Progenitor cell of endocrine pancreas (in vitro differentiated cells): Measurements from ENCODE around the gene TCF15. TPM values are rescaled to one million over a fixed set of nuclear protein-coding genes. Genes with fewer than 3 reads are reported as not detected.

Experiments used
- DNase-seq: peaks from one replicate; pipeline ENCODE4 v3.0.0; 2021; ENCODE audit warnings: low spot score; ENCODE audit not compliant: unreplicated experiment
- H3K27ac Mint-ChIP-seq: 2 replicates; pipeline ENCODE4 v1.8.0; 2021; ENCODE audit warnings: mild to moderate bottlenecking, moderate library complexity, mixed read lengths
- H3K27me3 Mint-ChIP-seq: 2 replicates; pipeline ENCODE4 v1.8.0; 2021; ENCODE audit warnings: mixed read lengths
- H3K36me3 Mint-ChIP-seq: 2 replicates; pipeline ENCODE4 v1.8.0; 2022; ENCODE audit warnings: mixed read lengths; ENCODE audit not compliant: insufficient read depth
- H3K4me1 Mint-ChIP-seq: 2 replicates; pipeline ENCODE4 v1.8.0; 2021; ENCODE audit warnings: low read depth, mixed read lengths
- H3K4me3 Mint-ChIP-seq: 2 replicates; pipeline ENCODE4 v1.8.0; 2021; ENCODE audit warnings: low read depth, mild to moderate bottlenecking, moderate library complexity, mixed read lengths
- H3K9me3 Mint-ChIP-seq: 2 replicates; pipeline ENCODE4 v1.8.0; 2021; ENCODE audit warnings: low read depth, mixed read lengths
- CTCF ChIP-seq: fragments of 200-600 bp; sonication (generic); IDR thresholded peaks from one replicate; pipeline ENCODE4 v1.5.0; 2021; ENCODE audit warnings: antibody characterized with exemption, mild to moderate bottlenecking; ENCODE audit not compliant: unreplicated experiment
- total RNA-seq: library from RNA; stranded (reverse); gene quantifications from 2 replicates; pipeline ENCODE4 v1.2.1, GENCODE V29; 2021

TCF15 gene
- total RNA-seq, 1 donor from 2014 or later = not detected

DNA sequence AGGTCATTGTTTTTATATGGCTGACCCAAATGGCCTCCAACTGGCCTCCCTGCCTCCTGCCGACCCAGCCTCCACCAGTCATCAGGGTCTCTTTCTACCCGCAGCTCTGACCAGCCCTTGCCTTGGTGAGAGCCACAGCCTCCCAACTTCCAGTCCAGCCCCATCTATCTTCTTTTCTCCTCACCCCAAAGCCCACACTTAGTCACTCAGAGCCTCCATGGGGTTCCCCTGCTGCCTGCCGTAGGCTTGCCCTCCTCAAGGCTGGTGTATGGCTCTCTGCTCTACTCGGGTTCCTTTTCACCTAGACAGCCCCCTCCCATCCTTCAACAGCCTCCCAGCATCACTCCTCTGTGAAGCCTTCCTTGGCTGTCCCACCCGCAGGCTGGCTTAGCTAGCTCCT is 18.2 kb downstream of the TCF15 start:
- Mint-ChIP-seq H3K9me3 (no peaks in the 10 kb centered on the region), H3K36me3 (no peaks in the 10 kb centered on the region), H3K4me1 (no peaks in the 10 kb centered on the region), H3K4me3 (no peak overlapping the region), H3K27ac (peak overlapping the region; percentile 79), H3K27me3 (peaks cover 21% of the 10 kb centered on the region)
- DNase-seq = no peak
- no peak for TF ChIP-seq CTCF

GRCh38 chr20:588932-589672 is 21.0 kb downstream of the TCF15 start:
- Mint-ChIP-seq H3K27ac (no peak overlapping the region), H3K36me3 (no peaks in the 10 kb centered on the region)

GRCh38 chr20:588476-588875 is 21.6 kb downstream of the TCF15 start:
- DNase-seq = no peak
- Mint-ChIP-seq H3K27me3 (peaks cover 21% of the 10 kb centered on the region), H3K9me3 (no peaks in the 10 kb centered on the region), H3K4me3 (no peak overlapping the region), H3K27ac (no peak overlapping the region), H3K36me3 (no peaks in the 10 kb centered on the region), H3K4me1 (no peaks in the 10 kb centered on the region)
- no peak for TF ChIP-seq CTCF

More at GRCh38 chr20:588932-589672, 21.0 kb downstream of the TCF15 start:
- no peak for TF ChIP-seq CTCF
- no peak for DNase-seq
- Mint-ChIP-seq H3K27me3 (peaks cover 21% of the 10 kb centered on the region), H3K9me3 (no peaks in the 10 kb centered on the region), H3K4me1 (no peaks in the 10 kb centered on the region), H3K4me3 (no peak overlapping the region)

DNA sequence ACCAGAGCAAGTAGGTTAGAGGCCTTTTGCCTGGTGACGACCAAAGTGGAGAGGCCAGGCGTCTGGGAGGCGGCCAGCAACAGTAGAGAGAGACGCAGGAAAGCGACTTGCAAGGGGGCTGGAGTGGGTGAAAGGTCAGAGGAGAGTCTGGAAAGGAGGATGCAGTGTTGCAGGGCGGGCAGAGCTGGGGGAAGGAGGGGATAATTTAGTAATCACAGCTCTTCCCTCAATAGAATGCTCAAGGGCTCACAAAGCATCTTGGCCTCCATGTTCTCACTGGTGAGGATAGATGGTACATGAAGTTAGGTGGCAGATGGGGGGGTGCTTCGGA is 25.2 kb downstream of the TCF15 start:
- H3K9me3 Mint-ChIP-seq = no peaks in the 10 kb centered on the region

More for the DNA sequence above, 25.2 kb downstream of the TCF15 start:
- no peak overlapping the region for H3K27ac Mint-ChIP-seq
- no peak for TF ChIP-seq CTCF
- no peak for DNase-seq
- no peak overlapping the region for H3K4me3 Mint-ChIP-seq
- H3K27me3 Mint-ChIP-seq = peaks cover 4% of the 10 kb centered on the region
- no peaks in the 10 kb centered on the region for H3K36me3 Mint-ChIP-seq
- no peaks in the 10 kb centered on the region for H3K4me1 Mint-ChIP-seq
